NCI-H526 treated with DMSO at 0.1 percent for 48 hours (cell line): ENCODE results near the gene MTG2.

Experiments used
- DNase-seq: peaks from one replicate; lab custom pipeline; 2025; lab: John Stamatoyannopoulos, UW

MTG2 gene

GRCh38 chr20:62248890-62249560, 66.2 kb downstream of the MTG2 start:
- no peak for DNase-seq

- DNase-seq = no peak
Observed at GRCh38 chr20:62252342-62252966, 69.6 kb downstream of the MTG2 start.
